Neural cell (in vitro differentiated cells): ENCODE data around the gene AGL.

Experiments used
- CTCF ChIP-seq: fragments of 450-650 bp; IDR thresholded peaks from 2 replicates; pipeline ENCODE4 v1.5.1; 2014; ENCODE audit warnings: antibody characterized with exemption, mild to moderate bottlenecking, moderate library complexity; ENCODE audit not compliant: poor library complexity, severe bottlenecking
- EP300 ChIP-seq: fragments of 450-650 bp; conservative IDR thresholded peaks from 2 replicates; pipeline ENCODE4 v1.6.1; 2014; ENCODE audit warnings: antibody characterized with exemption, mild to moderate bottlenecking, moderate library complexity; ENCODE audit not compliant: poor library complexity, severe bottlenecking
- EZH2 ChIP-seq: fragments of 200-600, 300-800 bp; shearing (Covaris generic), sonication (generic); IDR thresholded peaks from 2 replicates; pipeline ENCODE4 v1.6.1; 2014; ENCODE audit warnings: antibody characterized with exemption, low read length, borderline replicate concordance, mild to moderate bottlenecking; ENCODE audit not compliant: insufficient read depth, poor library complexity, severe bottlenecking
- MXI1 ChIP-seq: fragments of 450-650 bp; conservative IDR thresholded peaks from 2 replicates; pipeline ENCODE4 v1.6.1; 2014; ENCODE audit warnings: antibody characterized with exemption, mild to moderate bottlenecking; ENCODE audit not compliant: poor library complexity, severe bottlenecking
- POLR2AphosphoS5 ChIP-seq: IDR thresholded peaks from 2 replicates; pipeline ENCODE4 v1.6.1; 2012
- RAD21 ChIP-seq: fragments of 450-650 bp; conservative IDR thresholded peaks from 2 replicates; pipeline ENCODE4 v1.6.1; 2014; ENCODE audit warnings: antibody characterized with exemption, mild to moderate bottlenecking, moderate library complexity
- SMC3 ChIP-seq: fragments of 450-650 bp; conservative IDR thresholded peaks from 2 replicates; pipeline ENCODE4 v1.6.1; 2014; ENCODE audit warnings: antibody characterized with exemption, mild to moderate bottlenecking, moderate library complexity; ENCODE audit not compliant: poor library complexity
- TAF1 ChIP-seq: IDR thresholded peaks from 2 replicates; pipeline ENCODE4 v1.6.1; 2012; ENCODE audit warnings: low read depth

DNA sequence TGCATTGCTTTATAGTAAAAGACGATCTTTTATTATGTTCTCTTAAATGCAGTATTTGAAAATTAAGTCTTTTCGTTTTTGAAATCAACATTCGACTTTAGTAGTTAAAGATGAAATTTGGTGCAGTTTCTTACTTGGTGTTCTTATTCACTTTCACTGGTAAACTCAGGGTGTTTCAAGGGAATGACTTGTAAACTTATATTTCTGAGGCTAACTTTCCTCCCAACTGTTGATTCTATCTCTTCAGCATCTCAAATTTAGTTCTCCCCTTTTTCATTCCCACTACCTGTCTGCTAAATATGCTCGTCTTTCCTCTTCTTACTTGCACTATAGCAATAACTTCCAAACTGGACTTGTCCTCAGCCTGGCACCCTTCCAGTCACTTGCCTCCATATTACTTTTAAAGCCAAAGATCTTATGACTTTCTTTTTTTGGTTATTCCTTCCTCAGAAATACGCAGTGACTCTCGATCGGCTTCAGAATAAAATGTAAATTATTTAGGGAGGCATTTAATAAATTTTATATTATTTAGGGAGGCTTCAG is 120.6 kb downstream of the AGL start:
- TF ChIP-seq CTCF (no peak), EP300 (no peak), POLR2AphosphoS5 (no peak), EZH2 (no peak), TAF1 (no peak), MXI1 (no peak), RAD21 (no peak), SMC3 (no peak)
